HL-60/S4 (cell line): ENCODE measurements around the gene HNRNPH3.
"Not testable (repeated sequence)": the region's sequence is repeated elsewhere in the genome, so short reads cannot be mapped to it uniquely, and the experiment has no call there.

ENCODE experiments used
- in situ Hi-C: fragments of 300-500 bp; cut with MboI; formaldehyde crosslinking; loops from 2 replicates; pipeline ENCODE4 v1.14.3; 2022; ENCODE audit warnings: low sequenced_read_pairs

Gene HNRNPH3

GRCh38 chr10:68331455-68332258, at the start of gene HNRNPH3:
Gene HNRNPH3, plus strand, starts transcription at chr10:68332064. Its CDS starts 5,158 bp downstream, at chr10:68337222.
- in situ Hi-C loops, result no loop called here

- in situ Hi-C loops, result no loop called here
Measured at GRCh38 chr10:68284062-68285001, 47.5 kb upstream of the HNRNPH3 start.

- in situ Hi-C loops, result no loop called here
Measured at GRCh38 chr10:68288717-68289116, 43.1 kb upstream of the HNRNPH3 start.

- in situ Hi-C loops, result no loop called here
Measured at GRCh38 chr10:68290736-68291135, 41.1 kb upstream of the HNRNPH3 start.

GRCh38 chr10:68296843-68297663, 34.8 kb upstream of the HNRNPH3 start:
- in situ Hi-C loops, result no loop called here

GRCh38 chr10:68301301-68301700, 30.6 kb upstream of the HNRNPH3 start:
- in situ Hi-C loops, result no loop called here

- in situ Hi-C loops, result no loop called here
Measured at GRCh38 chr10:68301790-68302502, 29.9 kb upstream of the HNRNPH3 start.

- in situ Hi-C loops, result no loop called here
Measured at GRCh38 chr10:68302503-68302823, 29.4 kb upstream of the HNRNPH3 start.

- in situ Hi-C loops, result no loop called here
Measured at GRCh38 chr10:68302871-68303270, 29.0 kb upstream of the HNRNPH3 start.

GRCh38 chr10:68303849-68304412, 27.9 kb upstream of the HNRNPH3 start:
- in situ Hi-C loops, result no loop called here

GRCh38 chr10:68305854-68306253, 26.0 kb upstream of the HNRNPH3 start:
- in situ Hi-C loops, result no loop called here

GRCh38 chr10:68310531-68310930, 21.3 kb upstream of the HNRNPH3 start:
- in situ Hi-C loops, result no loop called here

GRCh38 chr10:68314930-68315329, 16.9 kb upstream of the HNRNPH3 start:
- in situ Hi-C loops, result not testable (repeated sequence)

- in situ Hi-C loops, result no loop called here
Measured at GRCh38 chr10:68315582-68315981, 16.3 kb upstream of the HNRNPH3 start.

GRCh38 chr10:68318331-68319059, 13.4 kb upstream of the HNRNPH3 start:
- in situ Hi-C loops, result no loop called here

GRCh38 chr10:68324396-68324795, 7.5 kb upstream of the HNRNPH3 start:
- in situ Hi-C loops, result not testable (repeated sequence)

GRCh38 chr10:68327889-68328786, 3.7 kb upstream of the HNRNPH3 start:
- in situ Hi-C loops, result no loop called here

GRCh38 chr10:68329506-68329861, 2.4 kb upstream of the HNRNPH3 start:
- in situ Hi-C loops, result no loop called here
